HepG2 (cell line): ENCODE measurements around the gene SBNO2. TPM values are rescaled to one million over a fixed set of nuclear protein-coding genes. Genes with fewer than 3 reads are reported as not detected.

Experiments used
- ARID5B ChIP-seq: IDR thresholded peaks from 2 replicates; pipeline ENCODE4 v1.4.0; 2020; ENCODE audit warnings: mild to moderate bottlenecking, missing genetic modification reagents
- ETV5 ChIP-seq: IDR thresholded peaks from 2 replicates; pipeline ENCODE4 v1.6.1; 2018; ENCODE audit warnings: missing biosample characterization, missing genetic modification reagents, inconsistent platforms, borderline replicate concordance
- HNRNPLL ChIP-seq: fragments of 200-400 bp; formaldehyde crosslinking; IDR thresholded peaks from 2 replicates; pipeline ENCODE4 v1.6.1; 2017; ENCODE audit warnings: mild to moderate bottlenecking, low read depth, low read length; ENCODE audit not compliant: poor library complexity, severe bottlenecking
- MAX ChIP-seq: IDR thresholded peaks from 2 replicates; pipeline ENCODE4 v1.6.1; 2012; ENCODE audit warnings: inconsistent platforms
- PATZ1 ChIP-seq: sonication (generic); formaldehyde crosslinking; IDR thresholded peaks from 2 replicates; pipeline ENCODE4 v1.4.0; 2020; ENCODE audit warnings: missing genetic modification reagents
- RBFOX2 ChIP-seq: fragments of 200-400 bp; formaldehyde crosslinking; IDR thresholded peaks from 2 replicates; pipeline ENCODE4 v1.6.1; 2017; ENCODE audit warnings: low read depth, mild to moderate bottlenecking, low read length
- RBM39 ChIP-seq: fragments of 200-400 bp; formaldehyde crosslinking; IDR thresholded peaks from one replicate; pipeline ENCODE4 v1.6.1; 2018; ENCODE audit warnings: antibody characterized with exemption, mild to moderate bottlenecking, low read depth, low read length; ENCODE audit not compliant: poor library complexity, severe bottlenecking
- SP5 ChIP-seq: IDR thresholded peaks from 2 replicates; pipeline ENCODE4 v1.6.1; 2016; ENCODE audit warnings: low read depth, borderline replicate concordance
- SSRP1 ChIP-seq: IDR thresholded peaks from 2 replicates; pipeline ENCODE4 v1.6.1; 2016; ENCODE audit warnings: control low read depth
- TFAP4 ChIP-seq: sonication (generic); IDR thresholded peaks from 2 replicates; pipeline ENCODE4 v1.6.1; 2016; ENCODE audit warnings: low read depth, borderline replicate concordance
- THRA ChIP-seq: sonication (generic); formaldehyde crosslinking; IDR thresholded peaks from 2 replicates; pipeline ENCODE4 v1.4.0; 2020; ENCODE audit warnings: missing genetic modification reagents, borderline replicate concordance
- XRCC5 ChIP-seq: fragments of 200-400 bp; formaldehyde crosslinking; optimal IDR thresholded peaks from 2 replicates; pipeline ENCODE3; 2017; ENCODE audit warnings: mild to moderate bottlenecking, low read length
- ZBTB33 ChIP-seq: sonication (generic); formaldehyde crosslinking; IDR thresholded peaks from 2 replicates; pipeline ENCODE4 v1.4.0; 2020; ENCODE audit warnings: missing genetic modification reagents
- ZFP1 ChIP-seq: IDR thresholded peaks from 2 replicates; pipeline ENCODE4 v1.6.1; 2016
- ZFX ChIP-seq: sonication (generic); formaldehyde crosslinking; IDR thresholded peaks from 2 replicates; pipeline ENCODE4 v1.4.0; 2020; ENCODE audit warnings: mild to moderate bottlenecking, low read depth, missing genetic modification reagents, moderate library complexity
- ZNF12 ChIP-seq: sonication (generic); formaldehyde crosslinking; IDR thresholded peaks from 2 replicates; pipeline ENCODE4 v1.5.0; 2020; ENCODE audit warnings: missing genetic modification reagents
- ZNF331 ChIP-seq: sonication (generic); formaldehyde crosslinking; IDR thresholded peaks from 2 replicates; pipeline ENCODE4 v1.4.0; 2020; ENCODE audit warnings: missing genetic modification reagents
- ZNF614 ChIP-seq: IDR thresholded peaks from 2 replicates; pipeline ENCODE4 v1.6.1; 2018; ENCODE audit warnings: missing biosample characterization, missing genetic modification reagents, inconsistent platforms, borderline replicate concordance
- polyA plus RNA-seq, 8 experiments: library from polyadenylated mRNA; depleted of rRNA in 3 of 8; stranded (reverse) in 7 of 8; unstranded in 1 of 8; fragments of >200 nt; fragmentation: Illumina TruSeq in 4 of 8; extraction: Trizol in 4 of 8; gene quantifications; 2 replicates each; pipeline versions ENCODE4 v1.2.1 to v1.2.3, GENCODE V29; 2011 to 2016; ENCODE audit warnings: low read depth in 4 of 8, missing spikeins in 1 of 8, mixed read lengths in 1 of 8; ENCODE audit not compliant: insufficient read depth in 1 of 8
- total RNA-seq, 5 experiments: library from RNA; depleted of rRNA; stranded (reverse); fragments of >200 nt; fragmentation: Illumina TruSeq; extraction: Trizol; gene quantifications; 2 replicates each; pipeline ENCODE4 v1.2.3, GENCODE V29; 2016; ENCODE audit warnings: low read depth in 1 of 5

The SBNO2 gene
- total and polyA plus RNA-seq, 2 of the 13 experiments (the other 11 are each of a cell fraction or from before 2014, with no cell fraction given), result 8.6 to 10.4 TPM

- TF ChIP-seq PATZ1 (CRISPR knock-in tag) (peak; percentile 98), MAX (peak; percentile 66; the same call in 1 of the 2 replicates), ARID5B (CRISPR knock-in tag) (0 out of 2 replicates have a peak, but pooled peaks have one; percentile 10), RBFOX2 (peak; percentile 59), ZFX (CRISPR knock-in tag) (peak; percentile 8; the same call in 1 of the 2 replicates), ZNF12 (CRISPR knock-in tag) (no peak), THRA (0 out of 2 replicates have a peak, but pooled peaks have one; percentile 32), HNRNPLL (peak; percentile 41), ETV5 (peak; percentile 22; the same call in 1 of the 2 replicates), TFAP4 (0 out of 2 replicates have a peak, but pooled peaks have one; percentile 19), SSRP1 (CRISPR knock-in tag) (0 out of 2 replicates have a peak, but pooled peaks have one; percentile 29), ZNF331 (0 out of 2 replicates have a peak, but pooled peaks have one; percentile 26), XRCC5 (peak; percentile 14), ZBTB33 (CRISPR knock-in tag) (peak; percentile 93), ZNF614 (CRISPR knock-in tag) (0 out of 2 replicates have a peak, but pooled peaks have one; percentile 31), RBM39 (no peak), ZFP1 (CRISPR knock-in tag) (no peak), SP5 (CRISPR knock-in tag) (peak; percentile 31; the same call in 1 of the 2 replicates)
These were observed 2.9 kb downstream of the SBNO2 start (continued) for GRCh38 chr19:1170938-1171754.
